CD4-positive, alpha-beta T cell treated with Interleukin-15 for 1 hour (primary cell): ENCODE results near the gene OR5W2.
A peak's percentile ranks its signal among the peaks of the same experiment; 100 is the strongest.
"Not testable (repeated sequence)": the region's sequence is repeated elsewhere in the genome, so short reads cannot be mapped to it uniquely, and the experiment has no call there.

ENCODE experiments used
- DNase-seq: peaks from one replicate; pipeline ENCODE4 v3.0.0-alpha.2; 2020

Gene OR5W2

DNA sequence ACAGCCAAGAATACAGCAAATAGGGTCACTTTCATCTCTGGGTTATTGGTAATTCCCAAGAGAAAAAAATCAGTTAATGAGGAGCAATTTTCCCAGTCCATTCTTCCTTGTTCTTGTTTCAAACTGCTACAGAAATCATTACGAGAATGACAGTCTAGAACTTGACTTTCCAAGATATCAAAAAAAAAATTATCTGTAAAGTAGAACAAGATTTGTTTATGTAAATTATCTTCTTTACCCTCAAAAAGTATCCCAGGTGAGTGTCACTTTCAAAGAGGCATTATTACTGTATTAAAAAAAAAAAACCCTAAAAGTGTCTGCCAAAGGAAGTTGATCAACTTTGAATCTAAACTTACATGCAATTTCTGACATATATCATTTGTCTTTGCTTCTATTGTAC is at the start of gene OR5W2:
Gene OR5W2 (minus strand): TSS at position 101 of the 400 bp plus-strand sequence. CDS start 0 bp downstream, at position 101.
- no peak for DNase-seq

DNA sequence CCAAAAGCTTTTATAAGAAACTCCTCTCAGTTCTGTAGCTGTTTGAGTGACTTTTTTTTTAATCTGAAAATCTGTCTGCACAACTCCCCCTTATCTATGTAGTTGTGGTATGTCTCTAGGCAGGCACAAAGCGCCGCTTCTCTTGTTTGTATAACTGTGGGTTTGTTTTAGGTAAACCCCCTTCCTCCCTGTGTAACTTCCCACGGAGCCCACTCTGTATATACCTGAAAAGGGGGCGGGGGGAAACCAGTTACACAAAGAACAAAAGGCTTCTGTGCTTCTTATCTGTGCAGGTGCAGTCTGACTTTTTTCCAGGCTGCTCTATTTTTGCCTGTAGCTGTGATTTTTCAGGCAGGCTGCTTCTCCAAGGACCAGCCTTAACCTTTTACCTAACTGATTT is 42.1 kb upstream of the OR5W2 start:
- DNase-seq: no peak

- DNase-seq: no peak
Observed at GRCh38 chr11:55949330-55949729, 34.9 kb upstream of the OR5W2 start.

GRCh38 chr11:55942785-55943392 is 28.5 kb upstream of the OR5W2 start:
- DNase-seq: no peak

- no peak for DNase-seq
Observed at GRCh38 chr11:55936300-55936699, 21.9 kb upstream of the OR5W2 start, which contains the start of gene OR5I1. OR5I1 (minus strand) TSS chr11:55936400; CDS start chr11:55936400, 0 bp downstream.

DNA sequence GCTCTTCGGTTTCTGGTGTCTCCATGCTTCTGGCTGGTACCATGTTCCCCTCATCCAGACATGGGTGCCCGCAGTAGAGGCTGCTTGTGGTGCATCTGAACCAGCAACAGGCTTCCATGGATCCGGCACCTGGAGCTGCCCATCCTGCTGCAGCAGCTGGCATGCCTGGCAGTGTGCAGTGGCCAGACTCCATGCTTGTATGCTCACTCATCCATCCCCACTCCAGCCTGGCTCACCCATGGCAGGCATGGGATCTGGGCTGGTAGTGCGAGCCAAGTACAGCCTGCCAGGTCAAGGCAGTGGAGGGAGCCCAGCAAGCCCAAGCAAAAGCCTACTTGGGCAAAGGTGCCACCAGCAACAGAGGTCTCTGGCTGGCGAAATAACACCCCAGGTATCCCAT is 6.2 kb upstream of the OR5W2 start:
- DNase-seq: no peak

DNA sequence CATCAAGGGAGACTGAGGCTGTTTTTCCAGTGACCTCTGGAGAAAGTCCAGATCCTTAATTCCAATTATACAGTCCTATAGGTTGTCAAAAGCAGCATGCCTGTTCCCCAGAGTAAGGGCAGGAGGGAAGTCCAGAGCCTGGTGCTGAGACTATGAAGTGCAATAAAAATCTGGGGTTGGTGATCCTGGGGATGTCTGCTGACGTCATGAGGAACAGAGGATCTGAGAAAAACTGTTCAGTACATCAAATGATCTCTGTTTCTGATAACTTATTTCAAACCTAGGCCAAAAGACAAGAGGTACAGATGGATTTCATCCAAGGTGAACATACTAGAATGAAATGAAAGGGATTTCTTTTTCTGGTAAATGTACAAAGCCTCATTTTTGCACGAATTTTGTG is 12.1 kb downstream of the OR5W2 start:
- no peak for DNase-seq

- DNase-seq: no peak
Observed at GRCh38 chr11:55895216-55895615, 19.2 kb downstream of the OR5W2 start.

- DNase-seq: not testable (repeated sequence)
Observed at GRCh38 chr11:55885481-55885880, 28.9 kb downstream of the OR5W2 start.

DNA sequence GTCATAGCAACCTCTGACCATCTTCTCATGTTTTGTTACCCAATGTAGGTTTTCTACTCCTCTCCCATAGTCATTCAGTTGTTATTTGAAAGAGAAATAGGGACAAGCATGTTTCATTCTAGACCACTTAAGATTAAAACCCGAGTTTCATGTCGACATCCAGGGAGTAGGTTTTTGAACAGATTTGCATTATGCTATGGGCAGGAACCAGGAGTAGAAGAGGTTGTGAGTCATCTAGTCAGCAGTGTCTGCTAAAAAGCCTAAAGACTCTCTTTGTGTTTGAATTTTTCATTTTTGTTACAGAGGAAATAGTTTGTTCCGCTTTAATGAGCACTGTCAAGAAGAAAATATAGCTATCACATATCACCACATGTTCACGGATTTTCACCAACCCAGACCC is 29.4 kb downstream of the OR5W2 start:
- DNase-seq: not testable (repeated sequence)

GRCh38 chr11:55882997-55883396 is 31.4 kb downstream of the OR5W2 start, which contains the start of gene TRIM51:
TRIM51 (plus strand) TSS chr11:55883297; CDS start chr11:55885429, 2,132 bp downstream.
- not testable (repeated sequence) for DNase-seq

DNA sequence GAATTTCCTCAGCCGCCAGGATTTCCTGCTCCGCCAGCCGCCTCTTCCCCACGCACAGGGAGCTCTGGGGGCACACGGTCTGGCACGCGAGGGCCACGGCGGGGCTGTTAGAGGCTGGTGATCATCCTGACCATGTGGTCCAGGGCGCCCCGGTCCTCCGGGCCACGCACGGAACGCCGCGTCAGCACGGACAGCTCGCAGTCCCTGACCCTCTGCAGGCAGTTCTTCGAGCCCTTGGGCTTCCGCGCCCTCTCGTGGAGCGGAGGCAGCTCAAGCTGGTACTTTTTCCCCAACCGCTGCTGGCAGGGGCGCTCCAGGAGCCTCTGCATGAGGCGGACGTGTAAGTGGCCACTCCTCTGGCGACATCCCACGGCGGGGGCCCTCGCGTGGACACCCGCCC is 41.2 kb downstream of the OR5W2 start:
- not testable (repeated sequence) for DNase-seq

DNA sequence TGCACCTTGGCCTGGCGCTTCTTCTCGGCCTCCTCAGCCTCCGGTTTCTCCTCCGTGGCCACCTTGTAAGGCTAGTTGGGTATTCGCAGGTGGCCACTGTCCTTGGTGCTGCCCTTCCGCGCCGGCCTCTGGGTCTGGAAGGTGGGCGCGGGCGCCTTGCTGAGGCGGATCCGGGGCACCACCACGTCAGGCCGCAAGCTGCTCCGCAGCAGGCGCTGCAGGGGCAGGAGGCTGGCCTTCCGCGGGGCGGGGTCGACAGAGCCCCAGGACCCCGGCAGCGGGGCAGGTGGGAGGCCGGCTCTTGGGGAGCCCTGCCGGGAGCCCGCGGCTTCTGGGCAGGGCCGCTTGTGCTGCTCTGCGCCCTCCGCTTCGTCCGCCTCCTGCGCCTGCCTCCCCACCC is 41.7 kb downstream of the OR5W2 start:
- DNase-seq: peak; percentile 10

- DNase-seq: not testable (repeated sequence)
Observed at GRCh38 chr11:55867354-55867753, 47.0 kb downstream of the OR5W2 start.
